MM.1S (cell line): ENCODE measurements around the gene MCL1.

Source experiments
- EZH2 ChIP-seq: fragments of 300-600 bp; sonication (generic); optimal IDR thresholded peaks from 2 replicates; pipeline ENCODE3; 2017; ENCODE audit warnings: low read depth, mild to moderate bottlenecking, antibody characterized with exemption, low read length, mixed read lengths
- TF ChIP-seq, protein P1 (sequence below): fragments of 300-600 bp; sonication (generic); IDR thresholded peaks from 2 replicates; pipeline ENCODE4 v1.5.1; 2016; ENCODE audit warnings: antibody characterized with exemption, low read length, mixed read lengths

DNA sequence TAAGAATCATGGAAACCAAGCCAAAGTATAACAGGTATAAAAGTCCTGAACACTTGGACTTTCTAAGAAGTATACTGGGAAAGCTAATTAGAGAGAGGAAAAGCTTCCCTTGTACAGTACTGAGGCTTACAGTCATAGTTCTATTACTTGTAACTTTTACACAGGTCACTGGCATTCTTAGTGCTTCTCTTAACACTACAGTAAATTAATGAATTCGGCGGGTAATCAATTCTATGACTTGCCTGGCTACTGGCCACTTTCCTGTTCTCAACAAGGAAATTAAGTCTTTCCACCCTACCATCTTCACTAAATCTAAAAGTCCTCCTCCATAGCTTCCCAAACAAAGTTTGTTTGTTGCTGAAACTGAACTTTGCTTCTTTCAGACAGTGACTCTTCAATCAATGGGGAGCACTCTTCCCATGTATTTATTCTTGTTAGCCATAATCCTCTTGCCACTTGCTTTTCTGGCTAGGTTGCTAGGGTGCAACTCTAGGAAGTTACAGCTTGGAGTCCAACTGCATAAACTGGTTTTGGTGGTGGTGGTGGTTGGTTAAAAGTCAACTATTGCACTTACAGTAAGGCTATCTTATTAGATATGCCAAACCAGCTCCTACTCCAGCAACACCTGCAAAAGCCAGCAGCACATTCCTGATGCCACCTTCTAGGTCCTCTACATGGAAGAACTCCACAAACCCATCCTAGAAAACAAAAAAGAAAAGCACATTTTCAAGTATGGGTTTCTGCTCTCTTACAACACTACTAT, 2.4 kb downstream of the MCL1 start:
- no peak for TF ChIP-seq EZH2
- TF ChIP-seq, protein P1, sequence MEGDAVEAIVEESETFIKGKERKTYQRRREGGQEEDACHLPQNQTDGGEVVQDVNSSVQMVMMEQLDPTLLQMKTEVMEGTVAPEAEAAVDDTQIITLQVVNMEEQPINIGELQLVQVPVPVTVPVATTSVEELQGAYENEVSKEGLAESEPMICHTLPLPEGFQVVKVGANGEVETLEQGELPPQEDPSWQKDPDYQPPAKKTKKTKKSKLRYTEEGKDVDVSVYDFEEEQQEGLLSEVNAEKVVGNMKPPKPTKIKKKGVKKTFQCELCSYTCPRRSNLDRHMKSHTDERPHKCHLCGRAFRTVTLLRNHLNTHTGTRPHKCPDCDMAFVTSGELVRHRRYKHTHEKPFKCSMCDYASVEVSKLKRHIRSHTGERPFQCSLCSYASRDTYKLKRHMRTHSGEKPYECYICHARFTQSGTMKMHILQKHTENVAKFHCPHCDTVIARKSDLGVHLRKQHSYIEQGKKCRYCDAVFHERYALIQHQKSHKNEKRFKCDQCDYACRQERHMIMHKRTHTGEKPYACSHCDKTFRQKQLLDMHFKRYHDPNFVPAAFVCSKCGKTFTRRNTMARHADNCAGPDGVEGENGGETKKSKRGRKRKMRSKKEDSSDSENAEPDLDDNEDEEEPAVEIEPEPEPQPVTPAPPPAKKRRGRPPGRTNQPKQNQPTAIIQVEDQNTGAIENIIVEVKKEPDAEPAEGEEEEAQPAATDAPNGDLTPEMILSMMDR = no peak
